Trophoblast cell (in vitro differentiated cells and primary cell): Measurements from ENCODE around the gene SETD4.

Source experiments
- DNase-seq, 2 donors: peaks; one replicate each; pipeline ENCODE4 v3.0.0-alpha.2; 2016
- H2AFZ ChIP-seq: 2 replicates; pipeline ENCODE4 v1.6.1; 2013; ENCODE audit warnings: low read length, moderate library complexity, mild to moderate bottlenecking; ENCODE audit not compliant: insufficient read depth, poor library complexity
- H2AK5ac ChIP-seq: 2 replicates; pipeline ENCODE4 v1.6.1; 2013; ENCODE audit warnings: mild to moderate bottlenecking, low read length
- H2BK120ac ChIP-seq: 2 replicates; pipeline ENCODE4 v1.6.1; 2013; ENCODE audit warnings: low read length, mild to moderate bottlenecking, moderate library complexity; ENCODE audit not compliant: insufficient read depth, poor library complexity
- H2BK12ac ChIP-seq: 2 replicates; pipeline ENCODE4 v1.6.1; 2013; ENCODE audit warnings: mild to moderate bottlenecking, low read length, moderate library complexity
- H2BK5ac ChIP-seq: 2 replicates; pipeline ENCODE4 v1.6.1; 2013; ENCODE audit warnings: low read length, low read depth, moderate library complexity, mild to moderate bottlenecking; ENCODE audit not compliant: poor library complexity
- H3K14ac ChIP-seq: 2 replicates; pipeline ENCODE4 v1.6.1; 2013; ENCODE audit warnings: mild to moderate bottlenecking, low read length
- H3K18ac ChIP-seq: 2 replicates; pipeline ENCODE4 v1.6.1; 2013; ENCODE audit warnings: mild to moderate bottlenecking, low read length
- H3K23ac ChIP-seq: 2 replicates; pipeline ENCODE4 v1.6.1; 2013; ENCODE audit warnings: low read length
- H3K27ac ChIP-seq: 2 replicates; pipeline ENCODE4 v1.5.1; 2013; ENCODE audit warnings: low read depth, mild to moderate bottlenecking, inconsistent platforms, low read length, moderate library complexity
- H3K27me3 ChIP-seq: 2 replicates; pipeline ENCODE4 v1.6.1; 2013; ENCODE audit warnings: inconsistent platforms, mild to moderate bottlenecking, low read length, moderate library complexity; ENCODE audit not compliant: insufficient read depth
- H3K36me3 ChIP-seq, 2 experiments: 1 replicate in 1 of 2; 2 replicates in 1 of 2; pipeline ENCODE4 v1.6.1; 2013; ENCODE audit warnings: low read length in 2 of 2, mild to moderate bottlenecking in 2 of 2, moderate library complexity in 1 of 2; ENCODE audit not compliant: insufficient read depth in 2 of 2, control insufficient read depth in 1 of 2
- H3K4ac ChIP-seq: 2 replicates; pipeline ENCODE4 v1.6.1; 2013; ENCODE audit warnings: low read depth, mild to moderate bottlenecking, low read length, moderate library complexity
- H3K4me1 ChIP-seq, 2 experiments: 1 replicate in 1 of 2; 2 replicates in 1 of 2; pipeline ENCODE4 v1.6.1; 2013; ENCODE audit warnings: low read length in 2 of 2, mild to moderate bottlenecking in 2 of 2, moderate library complexity in 1 of 2; ENCODE audit not compliant: insufficient read depth in 2 of 2, control insufficient read depth in 1 of 2
- H3K4me2 ChIP-seq: 2 replicates; pipeline ENCODE4 v1.6.1; 2013; ENCODE audit warnings: inconsistent platforms, mild to moderate bottlenecking, low read length, moderate library complexity
- H3K4me3 ChIP-seq: 2 replicates; pipeline ENCODE4 v1.5.1; 2013; ENCODE audit warnings: mild to moderate bottlenecking, low read depth, low read length, inconsistent platforms
- H3K79me1 ChIP-seq: one replicate; pipeline ENCODE4 v1.6.1; 2013; ENCODE audit warnings: low read length
- H3K79me2 ChIP-seq: 2 replicates; pipeline ENCODE4 v1.6.1; 2013; ENCODE audit warnings: low read length, mild to moderate bottlenecking; ENCODE audit not compliant: control insufficient read depth, insufficient read depth, poor library complexity
- H3K9ac ChIP-seq: 2 replicates; pipeline ENCODE4 v1.6.1; 2013; ENCODE audit warnings: mild to moderate bottlenecking, low read length
- H3K9me3 ChIP-seq: 2 replicates; pipeline ENCODE4 v1.6.1; 2013; ENCODE audit warnings: low read depth, mild to moderate bottlenecking, control low read depth, inconsistent platforms, low read length; ENCODE audit not compliant: insufficient read depth
- H4K12ac ChIP-seq: 2 replicates; pipeline ENCODE4 v1.6.1; 2013; ENCODE audit warnings: low read depth, mild to moderate bottlenecking, low read length, moderate library complexity
- H4K8ac ChIP-seq: 2 replicates; pipeline ENCODE4 v1.6.1; 2013; ENCODE audit warnings: low read depth, mild to moderate bottlenecking, low read length, moderate library complexity
- H4K91ac ChIP-seq: one replicate; pipeline ENCODE4 v1.6.1; 2013; ENCODE audit warnings: low read depth, mild to moderate bottlenecking, low read length, moderate library complexity
- WGBS: extraction: QIAGEN DNeasy Blood & Tissue Kit; methylation state at CpG from one replicate; pipeline ENCODE4 v1.1.7; 2013; ENCODE audit warnings: missing lambda C conversion rate; ENCODE audit not compliant: insufficient read length, insufficient coverage; ENCODE audit errors: extremely low coverage; 5-methylcytosine and 5-hydroxymethylcytosine counted together

Gene SETD4

GRCh38 chr21:36093512-36093911, 33.2 kb upstream of the SETD4 start:
- H3K79me1 ChIP-seq, result peaks cover 5% of the 10 kb centered on the region
- no peak overlapping the region for H3K18ac ChIP-seq
- peaks cover 7% of the 10 kb centered on the region for H3K9me3 ChIP-seq
- no peak overlapping the region for H3K23ac ChIP-seq
- H3K27me3 ChIP-seq, result no peaks in the 10 kb centered on the region
- no peak overlapping the region for H3K14ac ChIP-seq
- H2BK12ac ChIP-seq, result no peak overlapping the region
- no peak overlapping the region for H2AFZ ChIP-seq
- H4K12ac ChIP-seq, result no peak overlapping the region
- no peak overlapping the region for H3K4ac ChIP-seq
- H4K91ac ChIP-seq, result no peak overlapping the region
- no peak overlapping the region for H3K4me3 ChIP-seq
- H2BK120ac ChIP-seq, result no peak overlapping the region
- peaks cover 2 to 7% of the 10 kb centered on the region in 2 experiments for H3K4me1 ChIP-seq
- no peak overlapping the region for H4K8ac ChIP-seq
- H3K9ac ChIP-seq, result no peak overlapping the region
- H2BK5ac ChIP-seq, result no peak overlapping the region
- no peaks in the 10 kb centered on the region for H3K36me3 ChIP-seq
- DNase-seq, result no peak
- H3K27ac ChIP-seq, result no peak overlapping the region
- no peak overlapping the region for H3K4me2 ChIP-seq
- no peaks in the 10 kb centered on the region for H3K79me2 ChIP-seq
- no CpG with 5 or more reads among the region's 1 CpG for WGBS
- H2AK5ac ChIP-seq, result no peak overlapping the region

- Histone ChIP-seq H3K4ac (no peak overlapping the region), H3K9ac (no peak overlapping the region), H3K4me1 (peaks cover 0 to 6% of the 10 kb centered on the region in 2 experiments), H3K4me2 (no peak overlapping the region), H3K36me3 (no peaks in the 10 kb centered on the region), H2AK5ac (no peak overlapping the region), H3K79me1 (peaks cover 4% of the 10 kb centered on the region), H3K27ac (no peak overlapping the region), H3K14ac (no peak overlapping the region), H3K4me3 (no peak overlapping the region), H2BK120ac (no peak overlapping the region), H2BK5ac (no peak overlapping the region), H3K79me2 (no peaks in the 10 kb centered on the region), H3K18ac (no peak overlapping the region), H4K8ac (no peak overlapping the region), H4K91ac (no peak overlapping the region), H3K23ac (no peak overlapping the region), H2BK12ac (no peak overlapping the region), H3K27me3 (no peaks in the 10 kb centered on the region), H2AFZ (no peak overlapping the region), H4K12ac (no peak overlapping the region), H3K9me3 (peaks cover 7% of the 10 kb centered on the region)
- DNase-seq, result no peak
These were observed 32.4 kb upstream of the SETD4 start for GRCh38 chr21:36092681-36093080.

GRCh38 chr21:36089946-36090345, 29.6 kb upstream of the SETD4 start:
- H2AFZ ChIP-seq, result no peak overlapping the region
- H2BK5ac ChIP-seq, result no peak overlapping the region
- no peak overlapping the region for H3K4me3 ChIP-seq

GRCh38 chr21:36087362-36088138, 27.2 kb upstream of the SETD4 start:
- Histone ChIP-seq H3K23ac (no peak overlapping the region), H3K4me3 (no peak overlapping the region)
- peak in 1 of 2 donors; percentile 61 for DNase-seq

More at GRCh38 chr21:36089946-36090345, 29.6 kb upstream of the SETD4 start:
- peak in 1 of 2 donors; percentile 56 for DNase-seq
- Histone ChIP-seq H3K4me1 (peaks cover 2 to 6% of the 10 kb centered on the region in 2 experiments), H3K79me1 (no peaks in the 10 kb centered on the region), H3K4me2 (no peak overlapping the region), H3K9me3 (peaks cover 7% of the 10 kb centered on the region), H3K79me2 (no peaks in the 10 kb centered on the region), H3K14ac (no peak overlapping the region), H2BK120ac (no peak overlapping the region), H4K8ac (no peak overlapping the region), H3K4ac (no peak overlapping the region), H2BK12ac (no peak overlapping the region), H3K36me3 (no peaks in the 10 kb centered on the region), H3K27me3 (no peaks in the 10 kb centered on the region), H4K91ac (no peak overlapping the region), H4K12ac (no peak overlapping the region), H3K9ac (no peak overlapping the region), H3K23ac (no peak overlapping the region), H2AK5ac (no peak overlapping the region), H3K18ac (no peak overlapping the region), H3K27ac (no peak overlapping the region)
- no CpG with 5 or more reads among the region's 3 CpGs for WGBS

More at GRCh38 chr21:36087362-36088138, 27.2 kb upstream of the SETD4 start:
- Histone ChIP-seq H3K18ac (no peak overlapping the region), H4K8ac (no peak overlapping the region), H3K9ac (no peak overlapping the region), H3K27ac (no peak overlapping the region), H2AFZ (no peak overlapping the region), H3K79me1 (no peaks in the 10 kb centered on the region), H3K36me3 (no peaks in the 10 kb centered on the region), H2BK12ac (peak overlapping the region; percentile 37), H4K12ac (no peak overlapping the region), H3K14ac (peak overlapping the region; percentile 13), H3K4me1 (peaks cover 2 to 6% of the 10 kb centered on the region in 2 experiments), H3K4ac (no peak overlapping the region), H2BK120ac (no peak overlapping the region), H2BK5ac (no peak overlapping the region), H4K91ac (no peak overlapping the region), H3K9me3 (no peaks in the 10 kb centered on the region), H3K4me2 (no peak overlapping the region), H3K79me2 (no peaks in the 10 kb centered on the region), H3K27me3 (no peaks in the 10 kb centered on the region), H2AK5ac (no peak overlapping the region)
- WGBS, result no CpG with 5 or more reads among the region's 6 CpGs
